HG02970 (cell line): ENCODE data around the gene BCL7B.
"Not testable (repeated sequence)": the region's sequence is repeated elsewhere in the genome, so short reads cannot be mapped to it uniquely, and the experiment has no call there.

Experiments used
- ATAC-seq: cut with Tn5 transposase; IDR thresholded peaks from one replicate; pipeline ENCODE4 v1.9.1; 2021; ENCODE audit warnings: mild to moderate bottlenecking, moderate library complexity, moderate number of reproducible peaks; ENCODE audit not compliant: unreplicated experiment, low FRiP score

The BCL7B gene

GRCh38 chr7:73504920-73505319, 52.6 kb downstream of the BCL7B start:
- ATAC-seq, result no peak

GRCh38 chr7:73504017-73504416, 53.5 kb downstream of the BCL7B start:
- ATAC-seq, result no peak

GRCh38 chr7:73503229-73503628, 54.3 kb downstream of the BCL7B start:
- ATAC-seq, result no peak

DNA sequence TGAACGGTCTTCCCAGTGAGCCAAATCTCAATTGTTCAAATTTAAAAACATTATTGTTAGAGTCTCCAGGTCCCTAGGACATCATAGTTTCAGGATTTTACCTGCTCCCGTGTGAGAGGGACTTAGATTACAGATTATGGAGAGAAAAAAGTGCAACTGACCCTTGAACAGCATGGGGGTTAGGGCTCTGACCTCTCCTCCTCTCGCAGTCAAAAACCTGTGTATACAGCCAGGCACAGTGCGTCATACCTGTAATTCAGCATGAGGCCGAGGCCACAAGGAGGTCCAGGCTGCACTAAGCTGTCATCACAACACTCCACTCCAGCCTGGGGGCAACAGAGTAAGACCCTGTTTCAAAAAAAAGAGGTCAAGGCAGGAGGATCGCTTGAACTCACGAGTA, 60.9 kb downstream of the BCL7B start:
- ATAC-seq, result no peak

GRCh38 chr7:73495507-73495906, 62.0 kb downstream of the BCL7B start:
- not testable (repeated sequence) for ATAC-seq

DNA sequence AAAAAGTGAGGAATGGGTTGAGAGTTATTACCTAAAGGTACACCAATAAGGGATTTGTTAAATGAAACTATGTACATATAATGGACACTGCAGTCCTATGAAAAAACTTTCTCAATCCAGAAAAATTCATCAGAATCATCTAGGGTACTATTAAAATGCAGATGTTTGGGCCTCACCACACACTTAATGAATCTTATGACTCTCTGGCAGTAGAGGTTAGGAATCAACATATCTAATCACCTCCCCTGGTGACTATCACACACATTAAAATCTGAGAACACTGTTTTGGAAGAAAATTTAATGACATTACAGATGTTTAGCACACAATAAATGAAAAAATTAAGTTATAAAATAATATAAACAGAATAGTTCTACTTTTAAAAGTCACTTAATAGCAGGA, 67.5 kb downstream of the BCL7B start:
- ATAC-seq, result no peak

DNA sequence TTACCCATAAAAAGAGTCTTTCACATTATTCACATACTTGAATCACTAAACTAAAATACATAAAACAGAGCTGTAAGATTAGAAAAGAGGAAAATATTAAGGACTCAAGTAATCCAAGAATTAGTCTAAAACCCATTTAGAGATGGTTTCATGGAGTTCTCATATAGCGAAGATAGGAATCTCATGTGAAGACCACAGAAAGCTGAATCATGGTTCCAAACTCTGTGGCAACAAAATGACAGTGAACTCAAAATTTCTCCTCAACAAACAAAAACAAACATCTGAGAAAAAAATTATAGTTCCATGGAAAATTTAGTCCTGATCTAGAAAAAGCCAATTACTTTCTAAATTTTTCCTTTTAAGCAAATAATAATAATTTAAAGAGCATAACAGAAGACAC, 70.0 kb downstream of the BCL7B start:
- ATAC-seq, result no peak
